GM13977 (cell line): ENCODE results near the gene MBNL1.

ENCODE experiments used
- DNase-seq: peaks from one replicate; pipeline ENCODE4 v3.0.0; 2012; ENCODE audit warnings: low spot score
- CTCF ChIP-seq: IDR thresholded peaks from 2 replicates; pipeline ENCODE4 v1.5.1; 2012; ENCODE audit warnings: mild to moderate bottlenecking, control low read depth; ENCODE audit not compliant: insufficient read depth; ENCODE audit errors: extremely low read depth, missing control alignments
- in situ Hi-C: fragments of 300-500 bp; cut with MboI; formaldehyde crosslinking; loops from one replicate; pipeline ENCODE4 v1.12.0; 2022; ENCODE audit warnings: low sequenced_read_pairs, low pct_unique_long_range_greater_than_20kb, mixed read lengths, inconsistent platforms; ENCODE audit not compliant: unreplicated experiment

MBNL1 gene

GRCh38 chr3:152245498-152246170 lies 23.1 kb upstream of the MBNL1 start:
- TF ChIP-seq CTCF = no peak
- in situ Hi-C loops = no loop called here
- no peak for DNase-seq

GRCh38 chr3:152251916-152252315 lies 16.8 kb upstream of the MBNL1 start:
- no peak for DNase-seq
- in situ Hi-C loops = no loop called here
- no peak for TF ChIP-seq CTCF

GRCh38 chr3:152252755-152253154 lies 16.0 kb upstream of the MBNL1 start:
- TF ChIP-seq CTCF = no peak
- DNase-seq = no peak

GRCh38 chr3:152253514-152253913 lies 15.2 kb upstream of the MBNL1 start:
- no peak for TF ChIP-seq CTCF
- DNase-seq = no peak
- in situ Hi-C loops = no loop called here

More at GRCh38 chr3:152252755-152253154, 16.0 kb upstream of the MBNL1 start:
- in situ Hi-C loops = no loop called here

GRCh38 chr3:152254041-152254440 lies 14.7 kb upstream of the MBNL1 start:
- in situ Hi-C loops = no loop called here
- DNase-seq = no peak
- no peak for TF ChIP-seq CTCF

- no peak for TF ChIP-seq CTCF
- in situ Hi-C loops = no loop called here
- no peak for DNase-seq
Measured at GRCh38 chr3:152255290-152255689, 13.4 kb upstream of the MBNL1 start.
